Uterus (tissue), 4 donors: ENCODE results near the gene RFXAP. TPM values are rescaled to one million over a fixed set of nuclear protein-coding genes. Genes with fewer than 3 reads are reported as not detected.

Experiments
- DNase-seq, 2 donors: peaks; one replicate each; pipeline ENCODE4 v3.0.0-alpha.2; 2019 to 2020
- H3K27ac ChIP-seq, 2 donors: fragments of 200-600 bp; sonication (generic); 1 replicate in 1 of 2; 2 replicates in 1 of 2; pipeline ENCODE4 v1.5.1; 2016 to 2018
- H3K27me3 ChIP-seq, 2 donors: fragments of 200-600 bp; sonication (generic); one replicate each; pipeline ENCODE4 v1.5.1; 2018 to 2019; ENCODE audit warnings: control low read depth in 1 of 2
- H3K36me3 ChIP-seq, 2 donors: fragments of 200-600 bp; sonication (generic); one replicate each; pipeline ENCODE4 v1.5.1; 2019; ENCODE audit warnings: control low read depth in 1 of 2
- H3K4me1 ChIP-seq, 2 donors: fragments of 200-600 bp; sonication (generic); one replicate each; pipeline ENCODE4 v1.5.1; 2018 to 2019; ENCODE audit warnings: control low read depth in 1 of 2
- H3K4me3 ChIP-seq, 2 donors: fragments of 200-600 bp; sonication (generic); 1 replicate in 1 of 2; 2 replicates in 1 of 2; pipeline ENCODE4 v1.5.1; 2018 to 2019; ENCODE audit warnings: mild to moderate bottlenecking in 1 of 2
- H3K9me3 ChIP-seq, 2 donors: fragments of 200-600 bp; sonication (generic); one replicate each; pipeline ENCODE4 v1.5.1; 2019; ENCODE audit warnings: control low read depth in 1 of 2
- CTCF ChIP-seq, 4 experiments: fragments of 200-600 bp in 2 of 4; fragments of 450-650 bp in 2 of 4; sonication (generic) in 2 of 4; IDR thresholded peaks; one replicate each; pipeline ENCODE4 v1.5.1; 2016 to 2019; ENCODE audit warnings: antibody characterized with exemption in 4 of 4, mild to moderate bottlenecking in 2 of 4, moderate library complexity in 1 of 4
- POLR2A ChIP-seq, 2 donors: fragments of 450-650 bp; IDR thresholded peaks; one replicate each; pipeline ENCODE4 v1.6.1; 2016; ENCODE audit warnings: antibody characterized with exemption in 2 of 2, mild to moderate bottlenecking in 1 of 2, moderate library complexity in 1 of 2
- intact Hi-C: fragments of 100-400 bp; cut with DNase I; formaldehyde crosslinking; loops from one replicate; pipeline ENCODE4 v1.15.1; 2023; ENCODE audit warnings: low total_unique reads
- total RNA-seq, 4 donors: library from RNA; depleted of rRNA in 3 of 4; stranded (reverse); fragments of >200 nt in 3 of 4; gene quantifications; one replicate each; pipeline versions ENCODE4 v1.1.0 to v1.2.4, GENCODE V29; 2014 to 2023
- donor health status: DM: yes; HTN: yes; CAD: no.

RFXAP gene
- total RNA-seq, 4 donors from 2014 or later = 5.4 to 15.6 (median 12.0) TPM

GRCh38 chr13:36870050-36870692 is 51.1 kb downstream of the RFXAP start:
- H3K4me3 ChIP-seq = no peak overlapping the region
- no peak for TF ChIP-seq POLR2A (IDR thresholded peaks at IDR 0.05)
- TF ChIP-seq CTCF (IDR thresholded peaks at IDR 0.05) = no peak
- no peaks in the 10 kb centered on the region for H3K36me3 ChIP-seq
- H3K9me3 ChIP-seq = no peaks in the 10 kb centered on the region
- H3K27me3 ChIP-seq = no peaks in the 10 kb centered on the region
- H3K27ac ChIP-seq = no peak overlapping the region
- intact Hi-C loops = no loop called here
- H3K4me1 ChIP-seq = no peaks in the 10 kb centered on the region
- DNase-seq = no peak

GRCh38 chr13:36872621-36873020 is 53.6 kb downstream of the RFXAP start:
- no peak overlapping the region for H3K27ac ChIP-seq
- no peaks in the 10 kb centered on the region for H3K36me3 ChIP-seq
- intact Hi-C loops = no loop called here
- H3K27me3 ChIP-seq = no peaks in the 10 kb centered on the region
- no peak overlapping the region for H3K4me3 ChIP-seq
- H3K9me3 ChIP-seq = no peaks in the 10 kb centered on the region
- no peaks in the 10 kb centered on the region for H3K4me1 ChIP-seq
- DNase-seq = no peak
- no peak for TF ChIP-seq CTCF (IDR thresholded peaks at IDR 0.05)
- no peak for TF ChIP-seq POLR2A (IDR thresholded peaks at IDR 0.05)

- H3K9me3 ChIP-seq = no peaks in the 10 kb centered on the region
- DNase-seq = no peak
- H3K4me3 ChIP-seq = no peak overlapping the region
- intact Hi-C loops = no loop called here
- H3K27me3 ChIP-seq = no peaks in the 10 kb centered on the region
- no peak overlapping the region for H3K27ac ChIP-seq
- H3K36me3 ChIP-seq = no peaks in the 10 kb centered on the region
- TF ChIP-seq POLR2A (IDR thresholded peaks at IDR 0.05) (no peak), CTCF (IDR thresholded peaks at IDR 0.05) (no peak)
- no peaks in the 10 kb centered on the region for H3K4me1 ChIP-seq
Measured at GRCh38 chr13:36875431-36875830, 56.4 kb downstream of the RFXAP start.

- Histone ChIP-seq H3K4me3 (no peak overlapping the region), H3K27ac (no peak overlapping the region), H3K36me3 (no peaks in the 10 kb centered on the region), H3K9me3 (no peaks in the 10 kb centered on the region), H3K4me1 (no peaks in the 10 kb centered on the region), H3K27me3 (no peaks in the 10 kb centered on the region)
- DNase-seq = no peak
- intact Hi-C loops = no loop called here
- TF ChIP-seq CTCF (IDR thresholded peaks at IDR 0.05) (no peak), POLR2A (IDR thresholded peaks at IDR 0.05) (no peak)
Measured at GRCh38 chr13:36875961-36876360, 56.9 kb downstream of the RFXAP start.

Other genes starting within 250 kb of the RFXAP start
- 10 to 100 TPM in 3 of 4 donors, 1 to 10 TPM in 1; 3.1 to 54.1 (median 33.0) TPM for gene SERTM1, start 145.2 kb upstream of the RFXAP start, total RNA-seq
- gene SMAD9, start 101.0 kb downstream of the RFXAP start, total RNA-seq = 10 to 100 TPM in 3 of 4 donors, 1 to 10 TPM in 1; 3.6 to 31.0 (median 23.9) TPM
- 10 to 100 TPM; 26.2 to 36.6 (median 29.8) TPM for gene ALG5, start 180.1 kb downstream of the RFXAP start, total RNA-seq
- 10 to 100 TPM; 17.1 to 61.2 (median 49.7) TPM for gene EXOSC8, start 181.6 kb downstream of the RFXAP start, total RNA-seq
- 100 to 1,000 TPM in 1 of 4 donors, 10 to 100 TPM in 3; 39.7 to 119 (median 88.2) TPM for gene SUPT20H, start 240.5 kb downstream of the RFXAP start, total RNA-seq